ENCODE results near the gene KIF13A. TPM values are rescaled to one million over a fixed set of nuclear protein-coding genes. Genes with fewer than 3 reads are reported as not detected.

KIF13A gene
- total RNA-seq, 1 experiment from 2014 or later, result 19.7 TPM

- Histone ChIP-seq H3K9me3 (ENCODE audit: low read depth, low read length, poor library complexity, severe bottlenecking) (no peaks in the 10 kb centered on the region), H3K4me3 (ENCODE audit: low read depth, low read length, poor library complexity, severe bottlenecking) (no peak overlapping the region), H3K27ac (ENCODE audit: low read depth, low read length, poor library complexity, severe bottlenecking) (no peak overlapping the region), H3K4me1 (ENCODE audit: insufficient read depth, low read length, poor library complexity, severe bottlenecking) (peaks cover 16% of the 10 kb centered on the region), H3K27me3 (replicated peaks; ENCODE audit: insufficient read depth, low read depth, low read length, poor library complexity) (no peaks in the 10 kb centered on the region), H3K36me3 (ENCODE audit: insufficient read depth, low read length, poor library complexity, severe bottlenecking) (no peaks in the 10 kb centered on the region)
- CTCF ChIA-PET, result no interaction called here
- POLR2A ChIA-PET (ENCODE audit: low non-redundant PET), result no interaction called here
- intact Hi-C loops (cut with micrococcal nuclease; ENCODE audit: unreplicated experiment), result no loop called here
- no peak for DNase-seq (ENCODE audit: low spot score)
- no TSS peak for BruUV-seq (replicated peaks)
- TF ChIP-seq CTCF (conservative IDR thresholded peaks at IDR 0.05; ENCODE audit: low read depth, low read length), result no peak
- no peak for TF ChIP-seq EZH2 (IDR thresholded peaks at IDR 0.05; ENCODE audit: borderline replicate concordance, low read depth, low read length, poor library complexity, severe bottlenecking)
Measured at GRCh38 chr6:17865243-17865642, 122.2 kb downstream of the KIF13A start.

- no peak for TF ChIP-seq CTCF (conservative IDR thresholded peaks at IDR 0.05; ENCODE audit: low read depth, low read length)
- no peak for TF ChIP-seq EZH2 (IDR thresholded peaks at IDR 0.05; ENCODE audit: borderline replicate concordance, low read depth, low read length, poor library complexity, severe bottlenecking)
- no peak overlapping the region for H3K4me3 ChIP-seq (ENCODE audit: low read depth, low read length, poor library complexity, severe bottlenecking)
- ChIA-PET POLR2A (ENCODE audit: low non-redundant PET) (interaction anchor here (0.6 kb wide), 1 partner anchor 16 kb away, joined by 5 read pairs; no protein-coding TSS in a partner anchor), CTCF (no interaction called here)
- H3K4me1 ChIP-seq (ENCODE audit: insufficient read depth, low read length, poor library complexity, severe bottlenecking), result peaks cover 10% of the 10 kb centered on the region
- BruUV-seq (replicated peaks), result no TSS peak
- no peak overlapping the region for H3K27ac ChIP-seq (ENCODE audit: low read depth, low read length, poor library complexity, severe bottlenecking)
- no peaks in the 10 kb centered on the region for H3K36me3 ChIP-seq (ENCODE audit: insufficient read depth, low read length, poor library complexity, severe bottlenecking)
- H3K27me3 ChIP-seq (replicated peaks; ENCODE audit: insufficient read depth, low read depth, low read length, poor library complexity), result no peaks in the 10 kb centered on the region
- DNase-seq (ENCODE audit: low spot score), result no peak
- no peaks in the 10 kb centered on the region for H3K9me3 ChIP-seq (ENCODE audit: low read depth, low read length, poor library complexity, severe bottlenecking)
- intact Hi-C loops (cut with micrococcal nuclease; ENCODE audit: unreplicated experiment), result no loop called here
Measured at GRCh38 chr6:17863901-17864754, 123.3 kb downstream of the KIF13A start.

GRCh38 chr6:17861361-17861760, 126.1 kb downstream of the KIF13A start:
- H3K4me3 ChIP-seq (ENCODE audit: low read depth, low read length, poor library complexity, severe bottlenecking), result no peak overlapping the region
- POLR2A ChIA-PET (ENCODE audit: low non-redundant PET), result no interaction called here
- TF ChIP-seq EZH2 (IDR thresholded peaks at IDR 0.05; ENCODE audit: borderline replicate concordance, low read depth, low read length, poor library complexity, severe bottlenecking), result no peak
- no peak for TF ChIP-seq CTCF (conservative IDR thresholded peaks at IDR 0.05; ENCODE audit: low read depth, low read length)
- H3K36me3 ChIP-seq (ENCODE audit: insufficient read depth, low read length, poor library complexity, severe bottlenecking), result no peaks in the 10 kb centered on the region
- no TSS peak for BruUV-seq (replicated peaks)
- intact Hi-C loops (cut with micrococcal nuclease; ENCODE audit: unreplicated experiment), result no loop called here
- no peaks in the 10 kb centered on the region for H3K27me3 ChIP-seq (replicated peaks; ENCODE audit: insufficient read depth, low read depth, low read length, poor library complexity)
- H3K4me1 ChIP-seq (ENCODE audit: insufficient read depth, low read length, poor library complexity, severe bottlenecking), result no peaks in the 10 kb centered on the region
- no peak for DNase-seq (ENCODE audit: low spot score)
- no peaks in the 10 kb centered on the region for H3K9me3 ChIP-seq (ENCODE audit: low read depth, low read length, poor library complexity, severe bottlenecking)
- H3K27ac ChIP-seq (ENCODE audit: low read depth, low read length, poor library complexity, severe bottlenecking), result no peak overlapping the region
- CTCF ChIA-PET, result no interaction called here

Measured in A673 (cell line).